ENCODE results near the gene ZDHHC17.

- TF ChIP-seq CTCF (conservative IDR thresholded peaks at IDR 0.05; ENCODE audit: low read length) (no peak), EZH2phosphoT487 (IDR thresholded peaks at IDR 0.05; ENCODE audit: borderline replicate concordance) (no peak)
These were observed 50.1 kb downstream of the ZDHHC17 start for GRCh38 chr12:76813972-76814371.
